T-helper 9 cell (primary cell): Measurements from ENCODE around the gene TMEM132E.

ENCODE experiments used
- DNase-seq: peaks from one replicate; pipeline ENCODE4 v3.0.0-alpha.2; 2020

Gene TMEM132E

DNA sequence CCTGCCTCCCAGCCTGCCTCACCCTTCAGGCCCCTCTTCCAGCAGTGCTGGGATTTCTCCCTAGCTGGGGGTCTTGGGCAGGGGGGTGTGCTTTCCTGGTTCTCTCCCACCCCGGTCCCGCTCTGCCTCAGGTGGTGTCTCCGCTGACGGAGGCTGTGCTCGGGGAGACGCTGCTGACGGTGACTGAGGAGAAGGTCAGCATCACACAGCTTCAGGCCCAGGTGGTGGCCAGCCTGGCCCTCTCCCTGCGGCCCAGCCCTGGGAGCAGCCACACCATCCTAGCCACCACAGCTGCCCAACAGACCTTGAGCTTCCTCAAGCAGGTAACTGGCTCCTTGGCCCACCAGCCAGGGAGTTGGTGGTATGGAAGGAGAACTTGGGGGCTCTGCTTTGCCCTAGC is 56.5 kb downstream of the TMEM132E start:
- DNase-seq = no peak

DNA sequence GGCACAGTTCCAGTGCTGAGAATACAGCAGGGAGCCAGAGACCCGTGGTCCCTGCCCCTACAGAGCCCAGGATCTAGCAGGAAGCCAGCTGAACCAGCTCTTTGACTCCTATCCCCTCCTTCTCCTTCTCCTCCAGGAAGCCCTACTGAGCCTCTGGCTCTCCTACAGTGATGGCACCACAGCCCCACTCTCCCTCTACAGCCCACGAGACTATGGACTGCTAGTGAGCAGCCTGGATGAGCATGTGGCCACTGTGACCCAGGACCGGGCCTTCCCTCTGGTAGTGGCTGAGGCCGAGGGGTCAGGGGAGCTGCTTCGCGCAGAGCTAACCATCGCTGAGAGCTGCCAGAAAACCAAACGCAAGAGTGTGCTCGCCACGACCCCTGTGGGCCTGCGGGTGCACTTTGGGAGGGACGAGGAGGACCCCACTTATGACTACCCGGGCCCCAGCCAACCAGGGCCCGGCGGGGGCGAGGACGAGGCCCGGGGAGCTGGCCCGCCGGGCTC is 57.7 kb downstream of the TMEM132E start:
- DNase-seq = no peak

DNA sequence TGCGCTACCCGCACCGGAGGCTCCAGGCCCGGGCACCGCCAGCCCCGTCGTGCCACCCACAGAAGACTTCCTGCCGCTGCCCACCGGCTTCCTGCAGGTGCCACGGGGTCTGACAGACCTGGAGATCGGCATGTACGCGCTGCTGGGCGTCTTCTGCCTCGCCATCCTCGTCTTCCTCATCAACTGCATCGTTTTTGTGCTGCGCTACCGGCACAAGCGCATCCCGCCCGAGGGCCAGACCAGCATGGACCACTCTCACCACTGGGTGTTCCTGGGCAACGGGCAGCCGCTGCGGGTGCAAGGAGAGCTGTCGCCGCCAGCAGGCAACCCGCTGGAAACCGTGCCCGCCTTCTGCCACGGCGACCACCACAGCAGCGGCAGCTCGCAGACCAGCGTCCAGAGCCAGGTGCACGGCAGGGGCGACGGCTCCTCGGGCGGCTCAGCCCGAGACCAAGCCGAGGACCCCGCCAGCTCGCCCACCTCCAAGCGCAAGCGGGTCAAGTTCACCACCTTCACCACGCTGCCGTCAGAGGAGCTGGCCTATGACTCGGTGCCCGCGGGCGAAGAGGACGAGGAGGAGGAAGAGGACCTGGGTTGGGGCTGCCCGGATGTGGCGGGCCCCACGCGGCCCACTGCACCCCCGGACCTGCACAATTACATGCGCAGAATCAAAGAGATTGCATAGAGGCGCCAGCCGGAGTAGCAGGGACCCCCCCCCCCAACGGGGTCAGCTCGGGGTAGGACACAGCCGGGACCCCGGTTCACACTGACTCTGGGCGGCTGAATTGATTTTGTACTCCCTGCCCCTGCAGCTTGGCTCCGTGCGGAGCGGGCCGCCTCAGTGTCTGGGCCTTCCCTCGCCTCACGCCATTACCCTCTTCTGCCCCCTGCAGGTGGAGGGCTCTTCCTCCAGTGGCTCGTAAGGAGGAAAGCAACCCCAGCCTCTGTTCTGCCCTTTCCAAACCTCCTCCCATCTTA is 58.5 kb downstream of the TMEM132E start:
- peak; percentile 73 for DNase-seq

DNA sequence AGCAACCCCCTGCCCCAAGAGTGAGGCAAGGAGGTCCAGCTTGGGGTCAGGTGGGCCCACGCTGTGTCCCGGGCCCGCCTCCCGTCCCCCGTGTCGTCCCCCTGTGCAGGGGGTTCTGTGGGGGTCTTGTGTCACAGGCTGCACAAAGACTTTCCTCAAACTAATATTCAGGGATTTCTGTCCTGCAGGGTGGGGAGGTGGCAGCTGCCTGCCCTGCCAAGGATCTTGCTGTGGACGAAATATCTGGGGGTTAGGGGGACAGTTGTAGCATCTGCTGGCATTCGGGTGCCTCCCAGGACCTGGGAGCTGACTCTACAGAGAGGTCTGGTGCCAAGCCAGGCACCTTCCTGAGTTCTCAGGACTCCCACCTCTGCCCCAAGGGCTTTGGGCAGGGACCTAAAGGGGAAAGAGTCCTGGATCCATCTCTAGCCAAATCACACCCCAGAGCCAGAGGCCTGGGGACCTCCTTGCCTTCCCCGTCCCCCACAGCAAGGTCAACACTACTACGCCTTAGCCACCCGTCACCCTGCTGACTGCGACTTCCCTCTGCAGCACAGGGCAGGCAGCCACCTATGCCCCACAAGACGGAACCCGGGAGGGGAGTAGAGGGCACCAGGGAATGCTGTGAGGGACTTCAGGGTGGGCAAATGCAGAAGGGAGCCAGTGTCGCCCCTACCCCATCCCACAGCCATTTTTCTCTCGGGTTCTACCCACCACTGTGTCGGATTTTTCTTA is 59.3 kb downstream of the TMEM132E start:
- no peak for DNase-seq

DNA sequence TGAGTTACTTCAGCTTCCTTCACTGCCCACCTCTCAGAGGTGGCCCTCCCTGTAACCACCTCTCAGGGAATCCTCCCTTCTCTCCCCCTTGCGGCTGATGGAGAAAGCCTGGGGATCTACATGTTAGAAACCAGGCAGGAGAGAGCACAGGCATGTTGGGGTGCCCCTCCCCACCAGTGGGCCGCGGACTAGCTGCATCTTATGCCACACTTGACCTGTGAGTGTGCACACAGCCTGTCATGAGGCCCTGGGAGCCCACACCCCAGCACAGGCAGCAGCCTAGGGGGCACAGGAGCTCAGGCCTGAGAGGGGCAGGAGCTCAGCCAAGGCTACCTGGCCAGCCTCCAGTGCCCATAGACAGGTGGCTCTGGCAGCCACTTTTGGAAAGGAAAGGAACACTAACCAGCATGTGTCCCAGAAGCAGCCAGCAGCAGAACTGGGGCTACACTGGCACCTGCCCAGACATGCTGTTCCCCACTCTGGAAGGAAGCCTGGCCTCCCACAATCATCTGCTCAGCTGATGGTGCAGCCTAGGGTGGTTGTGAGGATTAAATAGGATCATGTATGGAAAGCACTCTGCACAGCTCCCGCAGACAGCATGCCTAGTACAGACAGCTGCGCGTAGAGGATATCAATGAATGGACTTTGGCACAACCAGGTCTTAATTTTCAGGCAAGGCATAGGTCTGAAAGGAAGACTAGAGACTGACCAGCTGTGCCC is 60.5 kb downstream of the TMEM132E start:
- DNase-seq = no peak

DNA sequence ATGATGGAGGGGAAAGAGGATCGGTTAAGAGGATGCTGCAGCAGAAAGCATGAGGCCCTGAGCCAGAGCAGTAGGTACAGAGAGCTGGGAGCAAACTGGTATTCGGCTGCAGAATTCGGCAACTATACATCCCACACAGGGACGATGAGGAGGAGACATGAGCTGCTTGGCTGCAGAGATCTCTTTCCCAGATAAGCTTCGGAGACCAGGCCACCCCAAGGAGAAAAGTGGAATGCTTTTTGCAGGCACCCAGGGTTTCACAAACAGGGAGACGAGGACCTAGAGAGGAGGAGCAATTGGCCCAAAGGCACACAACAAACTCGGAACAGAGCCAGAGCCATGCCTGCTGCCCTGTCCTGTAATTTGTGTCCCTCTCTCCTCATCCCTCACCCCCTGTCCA is 62.0 kb downstream of the TMEM132E start:
- no peak for DNase-seq

DNA sequence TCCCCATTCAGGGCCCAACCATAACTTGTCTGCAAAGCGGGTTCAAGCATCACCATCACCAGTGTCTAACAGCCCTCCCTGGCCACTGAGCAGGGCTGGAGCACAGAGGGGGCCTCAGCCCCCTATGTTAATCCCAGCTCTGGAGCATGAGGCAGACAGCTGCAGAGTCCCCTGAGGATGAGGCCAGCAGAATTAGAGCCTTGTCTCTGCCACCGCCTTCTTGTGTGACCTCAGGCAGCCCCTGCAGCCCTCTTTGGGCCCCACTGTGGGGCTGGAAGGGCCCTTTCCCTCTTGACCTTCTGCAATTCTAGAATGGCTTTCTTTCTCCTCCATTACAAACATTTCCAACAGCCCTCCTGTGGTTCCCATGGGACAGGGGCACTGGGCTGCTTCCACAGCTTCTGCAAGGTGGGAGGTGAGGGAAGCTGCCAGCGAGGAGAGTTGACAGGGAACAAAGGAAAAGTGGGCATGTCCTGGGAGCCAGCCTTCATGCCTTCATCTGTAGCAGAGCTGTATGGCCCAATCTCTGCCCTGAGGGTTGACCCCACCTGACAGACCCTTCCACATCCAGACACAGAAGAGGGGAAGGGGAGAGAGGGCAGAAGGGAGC is 65.7 kb downstream of the TMEM132E start:
- DNase-seq = no peak

DNA sequence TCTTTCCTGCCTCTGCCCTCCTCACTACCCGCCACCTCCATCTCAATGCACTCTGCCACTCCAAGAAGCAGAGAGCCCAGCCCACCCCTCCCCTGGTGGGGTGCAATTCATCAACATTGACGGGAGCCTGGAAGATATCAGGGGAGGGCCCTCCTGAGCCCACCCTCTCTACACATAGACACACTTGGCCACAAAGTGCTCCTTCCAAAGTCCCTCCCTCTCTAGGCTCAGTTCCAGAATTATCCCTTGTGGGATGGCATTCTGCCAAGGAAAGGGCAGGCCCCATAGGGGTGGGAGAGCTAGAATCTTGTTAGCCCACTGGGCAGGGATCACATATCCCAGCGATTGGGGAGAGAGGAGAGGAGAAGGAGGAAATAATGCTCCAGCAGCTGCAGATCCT is 66.2 kb downstream of the TMEM132E start:
- no peak for DNase-seq

DNA sequence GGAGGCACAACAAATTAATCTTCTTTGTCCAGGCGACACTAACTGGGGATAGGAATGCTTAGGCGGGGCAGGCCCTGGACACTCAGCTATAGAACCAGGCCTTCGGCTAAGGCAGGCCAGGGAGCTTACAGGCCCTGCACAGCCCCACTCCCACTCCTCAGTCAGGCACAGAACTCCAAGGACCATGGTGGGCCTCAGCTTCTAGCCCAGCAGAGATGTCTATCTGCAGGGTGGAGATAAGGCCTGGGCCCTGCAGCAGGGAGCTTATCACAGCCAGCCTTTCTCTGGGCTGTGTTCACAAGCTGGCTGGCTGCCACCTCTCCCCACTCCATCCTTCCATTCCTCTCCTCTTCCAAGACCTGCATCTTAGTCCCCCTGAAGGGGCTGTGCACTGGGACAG is 68.1 kb downstream of the TMEM132E start:
- no peak for DNase-seq

DNA sequence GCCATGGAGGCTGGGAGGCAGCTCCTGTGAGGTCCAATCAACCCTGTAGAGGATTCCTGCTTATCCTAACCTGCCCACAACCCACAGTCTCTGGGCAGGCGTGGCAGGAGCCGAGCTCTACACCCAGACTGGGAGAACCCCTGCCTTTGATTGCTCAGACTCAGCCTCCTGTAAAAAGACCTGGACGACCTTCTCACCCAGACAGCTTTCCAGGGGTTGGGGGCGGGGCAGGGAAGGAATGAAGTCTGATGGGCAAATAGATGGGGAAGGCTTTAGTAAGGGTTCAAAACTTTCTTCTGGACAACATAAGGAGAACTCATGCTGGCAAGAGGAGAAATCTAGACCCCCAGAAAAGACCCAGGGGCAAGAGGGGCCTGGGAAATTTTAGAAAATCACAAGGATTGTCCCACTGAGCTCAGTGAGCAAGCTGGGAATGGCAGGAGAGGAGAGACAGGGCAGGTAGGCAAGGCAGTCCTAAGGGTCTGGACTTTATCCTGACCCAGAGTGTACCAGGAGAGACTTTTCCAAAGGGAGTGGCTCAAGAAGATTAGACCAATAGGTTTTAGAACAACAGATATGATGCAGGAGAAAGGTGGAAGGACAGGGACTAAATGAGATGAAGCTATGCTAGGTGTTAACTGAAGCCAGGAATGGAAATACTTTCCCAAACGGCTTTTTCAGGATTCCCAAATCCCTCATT is 70.8 kb downstream of the TMEM132E start:
- DNase-seq = no peak

DNA sequence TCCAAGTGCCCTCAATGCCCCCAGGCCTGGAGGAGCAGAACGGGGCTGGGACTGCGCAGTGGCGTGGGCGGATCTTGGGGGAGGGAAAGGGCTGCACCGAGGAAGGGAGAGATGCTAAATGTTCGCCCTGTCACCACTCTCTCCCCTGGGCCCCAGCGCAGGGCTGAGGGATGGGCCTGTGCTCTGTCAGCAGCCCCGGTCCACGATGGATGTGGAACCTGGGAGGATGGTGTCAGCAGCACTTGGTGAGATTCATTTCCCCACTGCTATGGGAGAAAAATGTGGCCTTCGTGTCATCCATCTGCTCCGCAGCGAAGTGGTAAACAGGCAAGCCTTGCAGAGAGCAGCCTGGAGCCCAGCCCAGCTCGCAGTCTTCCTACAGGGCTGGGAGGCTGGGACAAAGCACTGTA is 72.0 kb downstream of the TMEM132E start:
- no peak for DNase-seq

DNA sequence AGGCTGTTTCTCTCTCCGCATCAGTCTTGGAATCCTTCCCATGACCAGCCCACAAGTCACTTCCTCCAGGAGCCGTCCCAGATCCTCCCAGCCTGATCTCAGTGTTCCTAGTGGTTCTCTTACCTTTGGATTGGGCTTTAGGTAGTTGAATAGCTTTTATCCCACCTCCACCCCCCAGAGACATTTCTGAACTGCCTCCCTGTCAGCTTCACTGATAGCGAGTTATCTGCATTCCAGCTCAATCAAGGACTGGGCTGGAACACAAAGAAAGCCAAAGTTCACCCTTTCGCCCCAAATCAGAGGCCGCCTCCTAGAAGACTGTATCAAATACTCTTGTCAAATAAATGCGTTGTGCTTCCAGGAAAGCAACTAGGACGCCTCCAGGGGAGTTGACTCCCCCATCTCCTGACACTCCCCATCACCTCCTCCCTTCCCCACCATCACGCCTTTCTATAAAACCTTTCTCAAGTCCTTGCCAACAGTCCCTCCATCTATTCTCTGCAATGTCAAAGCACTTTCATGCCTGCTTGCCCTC is 72.7 kb downstream of the TMEM132E start:
- no peak for DNase-seq

DNA sequence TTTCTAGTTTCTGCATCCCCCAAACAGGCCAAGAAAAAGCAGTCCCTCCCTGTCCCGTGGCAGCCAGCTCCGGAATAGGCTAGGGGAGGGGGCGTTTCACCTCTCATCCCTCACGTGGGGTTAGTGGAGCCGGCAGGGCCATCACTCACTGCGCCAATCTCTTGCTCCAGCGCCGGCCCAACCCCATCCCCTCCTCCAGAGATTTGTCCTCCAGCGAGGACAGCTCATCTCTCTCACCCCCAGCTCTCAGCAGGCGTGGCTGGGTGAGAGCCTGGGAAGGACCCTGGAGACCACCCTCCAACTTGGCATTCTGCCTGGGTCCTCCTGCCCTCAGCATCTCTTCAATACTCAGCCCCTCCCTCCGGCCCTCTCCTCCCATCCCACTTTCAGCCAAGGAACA is 74.1 kb downstream of the TMEM132E start:
- no peak for DNase-seq

DNA sequence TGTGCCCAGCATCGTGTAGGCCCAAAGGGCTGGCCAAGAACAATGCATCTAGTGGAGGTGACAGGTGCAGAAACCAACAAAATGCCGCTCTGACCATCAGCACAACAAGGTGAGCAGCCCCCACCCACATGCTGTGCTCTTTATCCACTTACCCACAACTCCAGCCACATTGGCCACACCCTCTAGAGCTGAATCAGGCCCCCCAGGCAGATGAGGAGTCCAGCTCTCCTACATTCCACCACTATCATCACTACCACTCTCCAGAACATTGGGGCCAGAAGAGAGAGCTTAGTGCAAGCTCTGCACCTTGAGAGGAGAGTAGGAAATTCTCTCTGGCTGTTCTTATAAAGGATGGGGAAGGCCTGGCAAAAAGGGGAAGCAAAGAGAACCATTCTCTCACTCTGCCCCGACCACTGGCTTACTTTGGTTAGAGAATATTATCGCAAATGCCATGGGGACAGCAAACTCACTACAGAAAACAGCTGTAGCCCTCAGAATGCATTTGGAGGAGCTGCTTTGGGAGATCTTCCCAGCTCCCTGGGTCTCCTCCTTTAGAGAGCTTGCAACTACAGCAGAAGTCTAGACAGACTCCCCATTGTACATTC is 75.0 kb downstream of the TMEM132E start:
- DNase-seq = no peak

DNA sequence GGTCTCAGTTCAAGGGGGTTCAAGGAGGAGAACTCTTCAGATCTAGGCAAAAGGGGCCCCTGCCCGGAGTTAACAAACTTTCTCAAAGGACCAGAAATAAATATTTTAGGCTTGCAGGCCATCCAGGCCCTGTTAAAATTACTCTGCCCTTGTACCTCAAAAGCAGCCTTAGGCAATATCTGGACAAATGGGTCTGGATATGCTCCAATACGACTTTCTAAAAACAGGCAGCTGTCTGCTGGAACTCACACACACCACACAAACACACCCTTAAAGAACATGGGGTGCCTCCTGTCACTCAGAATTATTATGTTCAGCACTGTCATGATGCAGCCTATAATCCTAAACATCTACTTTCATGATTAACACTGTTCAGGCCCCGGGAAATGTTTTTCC is 75.5 kb downstream of the TMEM132E start:
- DNase-seq = no peak

DNA sequence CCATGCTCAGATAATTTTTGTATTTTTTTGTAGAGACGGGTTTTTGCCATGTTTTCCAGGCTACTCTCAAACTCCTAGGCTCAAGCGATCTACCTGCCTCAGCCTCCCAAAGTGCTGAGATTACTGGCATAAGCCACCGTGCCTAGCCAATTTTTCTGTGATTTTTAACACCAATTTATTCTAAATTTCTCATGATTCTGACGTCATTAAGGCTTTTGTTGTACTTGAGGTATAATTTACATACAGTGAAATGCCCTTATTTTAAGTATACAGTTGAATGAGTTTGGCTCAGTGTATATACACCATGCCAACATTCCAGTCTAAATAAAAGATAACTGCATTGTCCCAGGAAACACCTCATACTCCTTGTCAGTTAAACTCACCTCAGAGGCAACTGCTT is 77.4 kb downstream of the TMEM132E start:
- DNase-seq = no peak

DNA sequence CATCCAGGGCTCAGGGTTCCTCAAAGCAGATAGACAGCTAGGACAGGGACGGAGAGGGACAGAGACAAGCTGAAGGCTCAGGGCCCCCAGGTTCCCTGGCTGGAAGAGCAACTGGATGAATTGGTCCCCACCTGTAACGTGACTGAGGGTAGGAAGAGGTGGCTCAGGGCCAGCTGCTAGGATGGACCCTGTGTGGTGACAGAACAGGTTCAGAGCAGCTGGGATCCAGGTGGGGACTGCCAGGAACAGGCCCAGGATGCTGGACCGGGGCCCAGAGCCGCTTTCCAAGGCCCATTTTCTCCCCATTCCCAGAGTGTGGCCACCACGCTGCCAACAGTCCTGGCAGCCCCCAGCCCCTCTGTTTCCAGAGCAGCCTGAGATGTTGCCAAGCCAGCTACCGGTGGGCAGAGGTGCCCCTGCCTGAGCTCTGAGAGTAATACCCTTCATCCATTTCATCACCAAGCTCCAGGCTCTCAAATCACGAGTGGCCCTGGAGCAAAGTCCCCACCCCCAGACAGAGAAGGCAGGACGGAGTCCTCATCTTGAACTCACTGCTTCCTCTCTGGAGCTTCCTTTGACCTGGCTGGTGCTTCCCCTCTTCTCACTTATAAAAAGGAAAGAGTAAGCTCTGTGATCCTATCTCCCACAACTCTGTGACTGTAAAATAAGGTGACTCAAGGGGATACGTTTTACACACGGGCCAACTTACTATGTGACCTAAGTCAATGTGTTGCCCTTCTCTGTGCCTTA is 79.6 kb downstream of the TMEM132E start:
- DNase-seq = no peak

DNA sequence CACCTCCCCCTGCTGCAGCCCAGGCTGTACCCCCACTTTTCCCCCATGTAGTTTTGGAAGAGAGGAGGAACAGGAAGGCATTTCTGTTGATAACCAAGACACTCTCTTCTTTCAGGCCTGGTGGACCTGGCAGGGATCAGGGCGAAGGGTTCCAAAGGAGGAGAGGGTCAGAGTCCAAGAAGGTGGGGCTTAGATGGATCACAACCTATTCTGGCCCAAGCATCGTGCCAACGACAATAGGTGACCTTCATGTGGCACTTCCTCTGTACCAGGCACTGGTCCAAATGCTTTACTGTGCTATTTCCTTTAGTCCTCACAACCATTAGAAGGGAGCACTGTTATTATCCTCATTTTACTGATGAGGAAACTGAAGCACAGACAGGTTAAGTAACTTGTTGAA is 84.3 kb downstream of the TMEM132E start:
- no peak for DNase-seq

DNA sequence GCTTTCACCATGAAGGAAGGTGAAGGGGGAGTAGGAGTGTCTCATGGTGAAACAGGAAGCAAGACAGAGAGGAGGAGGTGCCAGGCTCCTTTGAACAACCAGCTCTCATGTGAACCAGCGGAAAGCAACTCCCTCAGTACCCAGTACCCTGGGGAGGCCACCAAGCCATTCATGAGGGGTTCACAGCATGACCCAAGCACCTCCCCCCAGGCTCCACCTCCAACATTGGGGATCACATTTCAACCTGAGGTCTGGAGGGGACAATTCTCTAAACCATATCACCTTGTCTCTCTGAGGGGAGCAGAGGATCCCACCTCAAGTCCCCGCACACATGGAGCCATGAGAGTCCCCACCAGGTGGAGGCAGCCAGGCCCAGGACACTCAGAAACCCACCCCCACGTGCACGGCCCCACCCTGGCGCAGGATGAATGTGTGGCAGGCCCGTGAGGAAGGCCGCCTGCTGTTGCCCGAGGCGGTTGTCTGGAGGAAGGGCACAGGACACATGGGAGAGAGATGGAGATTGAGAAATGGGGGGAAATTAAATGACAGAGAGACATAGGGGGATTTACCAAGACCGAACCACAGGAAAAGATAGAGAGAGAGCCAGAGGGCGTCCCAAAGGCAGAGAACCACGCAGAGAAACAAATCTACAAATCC is 85.9 kb downstream of the TMEM132E start:
- no peak for DNase-seq
